CD4-positive, alpha-beta T cell treated with Interleukin-12 subunit alpha and Interleukin-12 subunit beta, for 1 hour (primary cell): ENCODE results near the gene MAJIN.

Experiments used
- DNase-seq: peaks from one replicate; pipeline ENCODE4 v3.0.0-alpha.2; 2020

MAJIN gene

DNA sequence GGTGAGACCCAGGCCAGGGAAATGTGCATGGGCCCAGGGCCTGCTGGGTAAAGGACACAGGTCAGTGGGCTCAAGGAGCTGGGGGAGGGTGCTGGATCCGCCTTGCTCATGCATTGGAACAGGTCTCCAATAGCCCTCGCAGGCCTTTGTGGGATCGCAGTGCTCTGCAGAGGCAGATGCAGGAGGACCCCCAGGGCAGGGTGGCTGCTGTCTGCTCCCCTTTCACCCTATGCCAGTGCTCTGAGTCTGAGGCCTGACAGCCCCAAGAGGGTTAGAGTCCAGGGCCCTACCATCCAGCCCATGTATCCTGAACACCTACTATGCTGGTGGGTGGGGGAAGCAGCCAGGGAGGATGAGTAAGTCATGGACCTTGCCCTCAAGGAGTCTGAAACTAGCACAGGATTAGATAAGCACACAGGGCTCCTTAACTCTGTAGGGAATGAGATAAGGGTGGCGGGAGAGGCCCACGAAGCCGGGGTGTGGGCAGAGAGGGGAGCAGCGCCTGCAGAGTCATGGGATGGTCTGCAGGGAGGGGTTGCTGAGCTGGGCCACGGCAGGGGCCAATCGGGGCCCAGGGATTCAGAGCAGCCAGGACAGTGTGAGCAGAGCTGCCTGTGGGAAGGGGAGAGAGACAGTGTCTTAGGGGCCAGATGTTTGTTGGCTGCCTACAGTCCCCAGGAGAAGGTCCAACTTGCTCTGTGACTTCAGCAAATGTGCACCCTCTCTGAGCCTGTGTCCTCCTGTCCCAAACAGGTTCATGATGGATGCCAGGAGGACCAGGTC lies 83.0 kb downstream of the MAJIN start:
- DNase-seq = no peak

- DNase-seq = no peak
These were observed 83.5 kb downstream of the MAJIN start for GRCh38 chr11:64888406-64888728.
